NCI-H2107 treated with DMSO at 0.1 percent for 48 hours (cell line): ENCODE data around the gene MTG2.
"Not testable (repeated sequence)": the region's sequence is repeated elsewhere in the genome, so short reads cannot be mapped to it uniquely, and the experiment has no call there.

ENCODE experiments used
- DNase-seq: peaks from one replicate; lab custom pipeline; 2025; ENCODE audit not compliant: unreplicated experiment; lab: John Stamatoyannopoulos, UW

MTG2 gene

DNA sequence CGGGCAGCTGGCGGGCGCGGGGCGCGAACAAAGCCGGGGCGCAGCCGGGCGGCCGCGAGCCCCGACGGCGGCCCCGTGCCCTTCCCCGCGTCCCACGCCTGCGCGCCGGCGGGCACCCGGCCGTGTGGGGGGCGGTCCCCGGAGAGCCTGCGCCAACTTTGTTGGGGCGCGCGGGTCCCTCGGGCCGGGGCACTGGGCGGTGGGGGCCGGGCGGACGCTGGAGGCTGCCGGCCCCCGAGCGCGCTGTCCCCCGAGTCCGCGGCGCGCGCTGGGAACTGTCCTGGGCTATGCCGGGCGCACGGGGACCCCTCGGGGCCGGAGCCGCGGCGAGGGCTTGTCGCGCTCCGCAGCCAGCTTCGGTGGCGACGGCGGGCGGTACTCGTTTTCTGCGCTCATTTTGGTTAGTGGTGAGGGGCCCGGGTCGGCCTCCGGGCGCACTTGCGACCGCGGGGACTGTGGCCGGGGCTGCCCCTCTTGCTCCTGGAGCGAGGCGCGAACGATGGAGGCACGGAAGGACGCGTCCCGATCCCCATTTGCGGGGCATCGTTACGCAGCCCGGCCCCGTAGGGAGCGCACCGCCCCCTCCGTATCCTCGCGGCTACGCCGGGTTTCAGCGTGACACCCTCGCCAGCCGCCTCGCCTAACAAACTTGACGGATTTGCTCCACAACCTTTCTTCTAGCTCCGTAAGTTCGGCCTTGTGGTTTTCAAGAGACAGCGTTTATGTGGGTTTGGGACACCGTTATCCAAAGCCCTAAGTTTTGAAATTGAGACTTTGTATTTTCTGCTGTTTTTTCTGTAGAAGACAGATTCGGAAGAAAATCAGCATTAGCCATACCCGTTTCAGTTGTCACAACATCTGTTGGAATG, 38.6 kb upstream of the MTG2 start:
- peak; percentile 12 for DNase-seq

DNA sequence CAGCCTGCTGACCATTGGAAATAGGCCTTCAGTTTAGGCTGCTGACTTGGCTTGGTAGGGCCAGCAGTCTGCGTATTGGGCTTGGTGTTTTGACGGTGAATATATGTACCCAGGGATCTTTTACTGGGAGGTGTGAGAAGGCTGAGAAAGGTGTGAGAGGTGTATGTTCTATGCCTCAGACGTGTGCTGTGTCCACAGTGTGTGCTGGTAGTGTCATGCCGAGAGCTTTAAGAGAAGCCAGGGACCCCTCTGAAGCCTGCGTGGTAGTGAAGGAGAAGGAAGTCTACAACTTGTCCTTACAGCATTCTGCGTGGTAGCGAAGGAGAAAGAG, 37.2 kb upstream of the MTG2 start:
- DNase-seq: no peak

DNA sequence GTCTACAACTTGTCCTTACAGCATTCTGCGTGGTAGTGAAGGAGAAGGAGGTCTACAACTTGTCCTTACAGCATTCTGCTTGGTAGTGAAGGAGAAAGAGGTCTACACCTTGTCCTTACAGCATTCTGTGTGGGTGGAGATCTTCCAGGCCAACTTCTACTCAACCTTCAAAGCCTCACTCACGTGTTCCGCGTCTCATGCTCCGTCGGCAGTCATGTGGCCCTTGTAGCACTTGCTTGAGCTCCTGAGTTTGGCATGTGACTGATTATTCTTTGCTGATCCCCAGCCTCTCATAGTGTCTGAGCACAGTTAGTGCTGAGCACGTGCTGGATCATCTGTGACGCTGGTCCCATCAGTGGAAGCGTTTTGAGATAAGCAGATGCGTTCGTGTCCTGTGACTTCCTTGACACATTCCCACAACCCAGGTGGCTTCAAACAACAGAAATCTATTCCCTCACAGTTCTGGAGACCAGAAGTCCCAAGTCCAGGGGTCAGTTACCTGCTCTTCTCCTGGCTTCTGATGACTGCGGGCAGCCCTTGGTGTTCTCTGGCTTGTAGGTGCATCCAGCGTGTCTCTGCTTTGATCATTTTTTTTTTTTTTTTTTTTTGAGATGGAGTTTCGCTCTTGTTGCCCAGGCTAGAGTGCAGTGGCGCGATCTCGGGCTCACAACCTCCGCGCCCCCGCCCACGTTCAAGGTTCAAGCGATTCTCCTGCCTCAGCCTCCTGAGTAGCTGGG, 36.6 kb upstream of the MTG2 start:
- DNase-seq: no peak

DNA sequence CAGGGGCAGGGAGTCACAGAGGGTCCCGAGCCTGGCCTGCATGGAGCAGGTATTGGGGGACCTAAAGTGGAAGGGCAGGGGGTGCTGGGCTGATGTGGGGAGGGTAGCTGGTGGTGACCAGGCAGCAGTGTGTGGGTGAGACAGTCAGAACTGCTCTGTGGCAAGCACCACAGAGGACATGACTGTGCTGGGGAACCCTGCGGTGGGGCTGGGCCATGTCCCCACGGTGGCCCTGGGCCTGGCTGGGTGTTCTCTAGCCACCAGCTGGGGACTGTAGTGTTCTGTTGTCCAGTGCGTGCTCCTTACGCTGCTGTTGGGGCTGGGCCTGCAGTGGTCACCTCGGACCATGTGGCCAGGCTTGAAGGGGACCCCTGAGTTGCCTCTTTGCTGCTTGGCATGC, 35.7 kb upstream of the MTG2 start:
- DNase-seq: no peak

DNA sequence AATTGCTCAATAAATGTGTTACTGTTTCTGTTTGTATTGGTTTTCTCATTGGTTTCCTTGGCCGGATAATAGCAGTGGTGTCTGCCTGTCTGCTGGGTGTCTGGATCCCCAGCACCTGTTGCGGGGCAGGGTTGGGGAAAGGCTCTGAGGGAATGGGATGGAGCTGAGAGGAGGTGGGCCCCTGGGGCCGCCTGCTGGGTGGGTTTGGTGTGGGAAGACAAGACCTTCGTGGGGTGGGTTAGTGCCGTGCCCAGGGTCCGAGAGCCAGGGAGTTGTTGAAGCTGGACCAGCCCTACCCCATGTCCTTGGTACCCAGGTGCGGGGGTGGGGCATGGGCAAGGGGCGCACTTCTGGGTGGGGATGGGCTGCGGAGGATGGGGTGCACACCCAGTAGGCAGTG, 35.3 kb upstream of the MTG2 start:
- DNase-seq: no peak

DNA sequence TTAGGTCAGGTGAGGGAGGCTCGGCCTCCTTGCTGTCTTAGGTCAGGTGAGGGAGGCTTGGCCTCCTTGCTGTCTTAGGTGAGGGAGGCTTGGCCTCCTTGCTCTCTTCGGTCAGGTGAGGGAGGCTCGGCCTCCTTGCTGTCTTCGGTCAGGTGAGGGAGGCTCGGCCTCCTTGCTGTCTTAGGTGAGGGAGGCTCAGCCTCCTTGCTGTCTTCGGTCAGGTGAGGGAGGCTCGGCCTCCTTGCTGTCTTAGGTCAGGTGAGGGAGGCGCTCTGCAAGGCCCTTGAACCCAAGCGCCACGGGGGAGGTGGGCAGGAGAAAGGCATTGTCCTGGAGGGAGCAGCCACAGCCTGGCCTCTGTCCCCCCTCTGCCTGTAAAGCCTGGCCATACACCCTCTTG, 34.4 kb upstream of the MTG2 start:
- not testable (repeated sequence) for DNase-seq

DNA sequence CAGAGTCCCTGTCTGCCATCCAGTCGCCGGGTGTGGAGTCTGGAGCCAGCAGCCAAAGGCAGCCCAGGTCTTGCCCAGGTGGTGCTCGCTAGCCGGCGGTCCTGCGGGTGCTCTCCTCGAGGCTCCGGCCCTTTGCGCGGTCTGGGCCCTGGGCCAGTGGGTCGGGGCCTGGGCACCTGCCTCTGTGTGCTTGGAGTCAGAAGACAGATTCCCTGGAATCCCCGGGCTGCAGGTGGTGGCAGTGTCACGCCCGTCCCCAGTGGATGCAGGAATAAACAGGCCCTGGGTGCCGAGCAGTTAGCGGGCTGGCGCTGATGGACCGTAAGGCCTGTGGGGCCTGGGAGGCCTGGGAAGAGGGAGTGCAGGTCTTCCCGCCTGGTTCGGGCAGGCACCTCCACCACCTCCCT, 33.9 kb upstream of the MTG2 start:
- no peak for DNase-seq

DNA sequence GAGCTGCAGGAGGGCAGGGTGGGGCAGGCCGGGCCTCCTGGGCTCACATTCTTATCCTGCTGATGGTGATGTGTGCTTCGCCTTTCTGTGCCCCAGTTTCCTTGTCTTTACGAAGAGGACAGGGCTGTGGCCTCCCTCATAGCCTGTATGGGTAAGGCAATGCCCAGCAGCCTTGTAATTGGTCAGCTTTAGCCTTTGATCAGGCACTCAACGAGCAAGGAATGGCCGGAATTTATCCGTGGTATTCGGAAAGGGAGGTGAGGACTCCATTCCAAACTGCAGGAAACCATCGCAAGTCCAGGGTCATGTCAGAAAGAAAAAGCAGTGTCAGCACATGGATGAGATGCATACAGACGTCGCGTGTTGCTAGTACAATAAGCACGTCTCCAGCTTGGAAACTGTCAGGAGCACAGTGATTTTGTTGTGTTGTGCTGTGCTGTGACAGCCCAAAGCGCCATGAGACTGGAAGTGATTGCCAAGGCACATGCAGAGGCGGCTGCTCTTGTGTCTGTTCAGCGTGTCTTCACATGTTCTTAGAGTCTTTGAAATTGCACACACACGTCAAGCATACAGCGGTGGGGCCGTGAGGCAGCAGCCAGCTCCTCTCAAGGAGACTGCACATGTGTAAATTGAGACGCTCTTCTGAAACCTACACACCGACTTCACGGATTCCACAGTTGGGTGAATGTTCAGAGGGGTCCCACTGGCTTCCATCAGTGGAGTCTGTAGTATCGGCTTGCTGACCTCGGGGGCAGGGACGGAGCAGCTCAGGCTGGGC, 33.1 kb upstream of the MTG2 start:
- DNase-seq: no peak

DNA sequence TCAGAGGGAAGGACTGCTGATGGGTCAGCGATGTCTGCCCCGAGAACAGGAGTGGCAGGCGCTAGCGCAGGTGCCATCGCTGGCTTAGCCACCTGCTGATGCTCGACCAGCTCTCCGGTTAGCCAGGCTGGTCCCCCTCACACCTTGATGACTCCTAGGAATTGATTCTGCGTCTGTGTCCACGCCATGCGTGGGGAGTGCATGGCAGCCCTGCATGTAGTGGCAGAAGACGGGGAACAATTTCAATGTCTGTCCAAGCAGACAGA, 32.6 kb upstream of the MTG2 start:
- DNase-seq: no peak

DNA sequence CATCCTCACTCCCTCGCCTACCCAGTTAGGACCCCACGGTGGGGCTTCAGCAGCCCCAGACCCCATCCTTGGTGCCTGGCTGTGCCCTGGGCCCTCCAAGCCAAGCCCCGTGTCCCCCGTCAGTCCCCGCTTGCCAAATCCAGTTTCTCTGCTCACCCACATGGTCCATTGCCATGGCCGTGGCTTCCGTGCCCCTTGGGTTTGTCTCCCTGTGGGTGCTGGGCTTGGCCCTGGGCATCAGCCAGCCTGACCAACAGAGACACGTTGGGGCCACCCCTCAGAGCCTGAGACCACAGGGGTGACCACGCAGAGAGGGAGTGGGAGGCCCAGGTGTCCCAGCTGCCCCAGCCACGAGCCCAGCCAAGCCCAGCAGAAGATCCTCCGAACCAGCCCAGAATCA, 31.6 kb upstream of the MTG2 start:
- no peak for DNase-seq

DNA sequence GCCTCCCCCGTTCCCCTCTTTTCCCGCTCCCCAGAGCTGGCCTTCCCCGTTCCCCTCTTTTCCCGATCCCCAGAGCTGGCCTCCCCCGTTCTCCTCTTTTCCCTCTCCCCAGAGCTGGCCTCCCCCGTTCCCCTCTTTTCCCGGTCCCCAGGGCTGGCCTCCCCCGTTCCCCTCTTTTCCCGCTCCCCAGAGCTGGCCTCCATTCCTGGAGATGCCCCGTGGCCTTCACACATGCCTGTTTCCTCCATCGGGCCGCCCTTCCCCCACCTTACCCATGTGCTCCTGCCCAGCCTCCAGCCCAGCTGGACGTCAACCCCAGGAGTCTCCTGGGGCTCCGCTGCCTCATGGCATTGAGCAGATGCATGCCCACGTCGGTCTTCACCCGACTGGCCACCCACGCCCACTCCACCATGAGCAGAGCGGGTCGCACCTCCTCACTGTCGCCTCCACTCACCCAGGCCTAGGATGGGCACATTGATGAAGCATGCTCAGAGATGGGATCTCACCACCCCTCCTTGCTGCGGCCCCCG, 30.9 kb upstream of the MTG2 start:
- no peak for DNase-seq

DNA sequence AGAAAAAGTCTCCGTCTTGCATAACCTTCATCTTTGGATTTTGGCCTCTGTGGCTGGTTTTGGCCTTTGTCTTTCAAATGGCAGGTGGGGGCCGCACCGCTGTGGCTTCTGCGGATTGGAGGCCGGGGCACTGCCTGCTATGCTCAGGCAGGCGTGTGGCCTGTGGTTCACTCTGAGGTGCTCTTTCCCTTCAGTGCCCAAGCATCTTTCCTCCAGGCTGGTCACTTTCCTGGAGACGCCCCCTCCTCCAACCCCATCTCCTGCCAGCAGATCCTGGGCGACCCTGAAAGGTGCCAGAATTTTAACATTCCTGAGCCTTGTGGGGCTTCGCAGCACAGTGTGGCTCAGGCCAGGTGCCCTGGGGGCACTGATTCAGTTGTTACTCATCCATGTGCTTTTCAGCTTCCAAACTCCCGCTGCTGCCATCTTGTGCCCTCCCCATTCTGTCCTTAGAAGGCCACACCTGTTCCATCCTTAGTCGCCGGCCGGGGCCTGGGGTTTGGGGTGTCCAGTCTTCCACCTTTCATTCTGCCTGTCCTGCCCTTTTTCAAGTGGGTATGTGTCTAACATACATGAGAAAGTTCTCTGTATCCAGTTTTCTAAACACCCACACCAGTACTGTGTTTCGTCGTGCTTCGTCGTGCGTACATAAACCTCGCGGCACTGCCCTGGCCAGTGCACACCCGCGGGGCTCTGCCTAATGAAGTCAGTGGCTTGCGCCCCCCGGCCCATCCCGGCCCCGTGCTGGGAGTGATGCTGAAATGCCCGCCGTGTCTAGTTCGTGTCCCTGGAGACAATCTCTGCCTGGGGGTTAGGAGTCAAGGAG, 27.2 kb upstream of the MTG2 start:
- no peak for DNase-seq

DNA sequence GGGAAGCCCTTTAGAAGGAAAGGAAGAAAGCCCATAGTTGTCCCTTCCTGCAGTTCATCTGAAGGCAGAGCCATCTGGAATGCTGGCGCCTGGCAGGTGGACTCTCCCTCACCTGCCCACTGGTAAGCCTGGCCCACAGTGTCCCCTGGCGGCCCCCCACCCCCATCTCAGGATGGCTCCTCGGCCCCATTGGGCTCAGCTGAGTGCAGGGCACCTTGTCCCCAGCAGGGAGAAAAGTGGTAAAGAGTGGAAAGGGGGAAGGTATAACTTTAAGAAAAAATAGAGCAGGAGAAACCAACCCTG, 26.6 kb upstream of the MTG2 start:
- DNase-seq: no peak

DNA sequence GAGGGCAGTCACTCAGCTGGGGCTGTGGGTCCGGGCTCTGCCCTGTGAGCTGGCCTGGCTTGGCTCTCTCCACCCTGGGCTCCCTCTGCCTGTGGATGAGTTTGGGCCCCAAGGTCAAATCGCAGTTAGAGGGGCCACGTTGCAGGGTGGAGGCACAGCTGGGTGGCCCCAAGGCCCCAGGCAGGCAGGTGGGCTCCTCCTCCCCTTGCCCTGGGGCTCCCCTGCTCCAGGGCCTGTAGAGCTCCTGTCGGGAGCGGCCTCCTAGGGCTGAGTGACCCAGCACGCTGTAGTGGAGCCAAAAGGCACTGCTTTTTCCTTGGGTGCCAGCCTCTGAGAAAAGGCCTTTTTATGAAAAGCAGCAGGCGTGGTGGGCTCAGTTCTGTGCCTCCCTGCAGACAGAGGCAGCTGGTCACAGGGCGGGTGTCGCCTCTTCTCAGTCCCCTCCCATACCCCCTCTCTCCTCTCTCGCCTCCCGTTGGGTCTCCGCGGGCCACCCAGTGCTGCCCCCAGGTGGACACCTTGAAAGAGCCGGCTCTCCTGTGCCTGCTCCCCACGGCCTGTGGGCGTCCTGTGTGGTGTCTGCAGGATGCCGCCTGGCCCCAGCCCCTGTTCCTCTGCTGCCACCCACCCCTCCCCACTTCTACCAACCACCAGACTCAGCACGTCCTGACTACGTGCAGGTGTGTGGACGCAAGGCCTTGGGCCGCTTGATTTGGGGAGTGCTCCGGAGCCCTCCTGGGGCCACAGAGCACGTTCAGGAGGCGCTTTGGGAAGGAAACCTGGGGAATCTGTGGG, 26.0 kb upstream of the MTG2 start:
- no peak for DNase-seq

DNA sequence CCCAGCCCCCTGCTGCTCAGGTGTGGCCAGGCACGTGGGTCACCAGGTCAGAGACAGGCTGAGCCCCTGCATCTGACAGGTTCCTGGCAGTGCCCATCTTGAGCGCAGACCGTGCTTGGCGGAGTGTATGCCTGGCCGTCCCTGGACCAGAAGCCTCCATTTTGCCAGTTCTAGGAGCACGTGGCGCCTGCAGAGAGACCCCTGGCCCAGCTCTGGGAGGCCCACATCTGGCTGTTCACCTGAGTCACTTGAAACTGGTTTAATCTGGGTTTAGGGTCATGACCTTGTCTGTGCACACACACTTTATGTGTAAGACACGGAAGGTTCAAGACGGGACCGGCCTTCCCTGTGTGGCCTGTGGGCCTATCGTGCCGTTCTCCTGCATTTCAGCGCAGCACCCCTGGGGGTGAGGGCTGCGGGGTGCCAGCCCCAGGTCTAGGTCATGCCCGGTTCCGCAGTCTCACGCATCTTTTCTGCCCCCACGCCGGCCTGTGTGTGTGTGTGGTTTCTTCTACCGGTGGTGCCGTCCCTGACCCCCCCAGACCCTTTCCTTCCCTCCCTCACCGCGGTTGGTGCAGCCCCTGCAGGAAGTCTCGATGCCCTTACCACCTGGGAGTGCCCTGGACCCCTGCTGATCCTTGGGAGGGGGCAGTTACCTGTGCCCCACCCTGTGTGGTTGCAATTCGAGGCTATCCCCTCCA, 25.3 kb upstream of the MTG2 start:
- no peak for DNase-seq

DNA sequence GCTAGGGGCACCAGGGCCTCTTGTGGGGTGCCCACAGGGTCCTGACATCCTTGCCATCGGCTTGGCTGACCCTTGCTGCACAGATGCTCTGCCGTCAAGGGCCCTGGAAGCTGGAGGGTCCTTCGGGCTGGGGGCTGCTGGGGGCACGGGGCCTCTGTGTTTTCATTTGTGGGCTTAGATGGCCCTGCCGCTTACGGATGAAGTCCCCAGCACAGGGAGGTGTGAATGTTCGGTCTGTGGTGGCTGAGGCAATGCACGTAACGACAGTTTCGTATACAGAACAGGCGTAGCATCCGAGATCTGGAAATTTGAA, 24.8 kb upstream of the MTG2 start:
- DNase-seq: no peak

DNA sequence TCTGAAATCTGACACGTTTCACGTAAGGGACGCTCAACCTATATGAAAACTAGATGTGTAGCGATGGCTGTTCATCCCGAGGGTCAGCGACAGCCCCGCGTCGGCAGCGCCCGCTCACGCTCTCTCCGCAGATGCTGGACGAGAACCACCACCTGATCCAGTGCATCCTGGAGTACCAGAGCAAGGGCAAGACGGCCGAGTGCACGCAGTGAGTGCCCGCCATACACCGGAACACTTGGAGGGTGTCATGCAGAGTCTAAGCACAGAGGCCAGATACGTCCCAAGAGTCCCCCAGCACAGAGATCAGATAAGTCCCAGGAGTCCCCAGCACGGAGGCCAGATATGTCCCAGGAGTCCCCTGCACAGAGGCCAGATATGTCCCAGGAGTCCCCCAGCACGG, 24.3 kb upstream of the MTG2 start:
- no peak for DNase-seq

DNA sequence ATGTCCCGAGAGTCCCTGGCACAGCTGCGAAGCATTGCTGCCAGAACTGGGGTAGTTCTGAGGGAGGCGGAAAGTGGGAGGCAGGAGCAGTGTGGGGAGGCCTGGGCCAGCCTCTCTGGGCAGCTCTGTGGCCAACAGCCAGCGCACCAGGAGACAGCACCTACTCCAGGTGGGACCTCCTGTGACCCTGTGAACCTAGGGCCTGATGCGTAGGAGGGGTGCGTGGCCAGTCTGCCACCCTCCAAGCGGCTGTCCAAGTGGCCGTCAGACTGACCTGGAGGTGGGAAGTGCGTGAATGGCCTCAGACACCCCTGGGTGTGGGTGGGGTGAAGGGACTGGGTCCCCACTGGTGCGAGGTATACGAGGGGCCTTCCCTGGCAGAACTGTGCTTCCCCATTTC, 23.8 kb upstream of the MTG2 start:
- no peak for DNase-seq

DNA sequence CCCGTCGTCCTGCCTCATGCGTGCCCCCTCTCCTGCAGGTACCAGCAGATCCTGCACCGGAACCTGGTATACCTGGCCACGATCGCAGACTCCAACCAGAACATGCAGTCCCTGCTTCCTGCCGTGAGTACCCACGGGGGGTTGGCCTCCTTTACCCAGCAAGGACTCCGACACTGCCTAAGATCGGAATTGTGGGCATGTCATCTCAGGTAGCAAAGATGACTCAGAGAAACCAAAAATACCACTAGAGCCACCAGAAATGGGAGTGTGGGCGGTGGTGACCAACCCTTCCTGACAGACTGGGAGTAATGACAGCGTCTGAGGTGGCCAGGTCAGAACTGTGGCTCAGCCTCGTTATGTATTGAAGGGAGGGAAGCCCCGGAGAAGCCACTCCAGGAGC, 23.0 kb upstream of the MTG2 start:
- no peak for DNase-seq

DNA sequence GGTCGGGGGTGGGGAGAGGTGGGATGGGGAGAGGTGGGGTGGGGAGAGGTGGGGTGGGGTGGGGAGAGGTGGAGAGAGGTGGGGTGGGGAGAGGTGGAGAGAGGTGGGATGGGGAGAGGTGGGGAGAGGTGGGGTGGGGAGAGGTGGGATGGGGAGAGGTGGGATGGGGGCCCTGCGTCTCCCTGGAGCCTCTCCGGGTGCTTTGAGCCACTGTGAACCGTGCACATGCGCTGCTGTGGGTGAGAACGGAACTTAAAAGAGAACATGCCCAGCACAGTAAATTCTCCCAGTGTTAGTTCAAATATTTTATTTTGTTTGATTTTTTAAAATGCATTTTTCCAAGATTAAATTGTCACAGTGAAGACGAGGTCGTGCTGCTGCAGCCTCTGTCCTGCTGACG, 22.6 kb upstream of the MTG2 start:
- no peak for DNase-seq
